H1 (cell line): ENCODE results near the gene SCART1. TPM values are rescaled to one million over a fixed set of nuclear protein-coding genes. Genes with fewer than 3 reads are reported as not detected.

ENCODE experiments used
- CTCF ChIA-PET: fragments of 300-600 bp; sonication (Branson Sonifier 250); formaldehyde crosslinking; loops from one replicate; lab custom pipeline; 2021; ENCODE audit not compliant: partially characterized antibody; lab: Charles Lee
- POLR2A ChIA-PET: fragments of 300-600 bp; sonication (Branson Sonifier 250); formaldehyde crosslinking; loops from one replicate; lab custom pipeline; 2021; ENCODE audit warnings: inconsistent platforms; ENCODE audit not compliant: partially characterized antibody; lab: Charles Lee
- DNase-seq, 2 experiments: peaks; one replicate each; pipeline versions ENCODE4 v3.0.0 to v3.0.0-alpha.2; 2010 to 2022; ENCODE audit warnings: low spot score in 2 of 2, low read depth in 1 of 2, mixed read lengths in 1 of 2
- FAIRE-seq: peaks from 2 replicates; lab custom pipeline; 2011; peaks lifted over from hg19 to GRCh38; lab: Jason Lieb, UNC
- H2AFZ ChIP-seq: 2 replicates; pipeline ENCODE4 v1.8.1; 2012; ENCODE audit warnings: low read length, inconsistent platforms
- H2AK5ac ChIP-seq: 2 replicates; pipeline ENCODE4 v1.6.1; 2013; ENCODE audit warnings: low read depth, low read length
- H2BK120ac ChIP-seq: replicated peaks from 2 replicates; pipeline ENCODE3; 2013; ENCODE audit warnings: low read depth, low read length, inconsistent platforms
- H2BK12ac ChIP-seq: 2 replicates; pipeline ENCODE4 v1.6.1; 2013; ENCODE audit warnings: low read depth, low read length
- H2BK15ac ChIP-seq: 2 replicates; pipeline ENCODE4 v1.6.1; 2013; ENCODE audit warnings: low read length
- H2BK20ac ChIP-seq: 2 replicates; pipeline ENCODE4 v1.6.1; 2013; ENCODE audit warnings: low read length
- H2BK5ac ChIP-seq: 2 replicates; pipeline ENCODE4 v1.6.1; 2013; ENCODE audit warnings: low read depth, low read length
- H3K14ac ChIP-seq: 2 replicates; pipeline ENCODE4 v1.6.1; 2013; ENCODE audit warnings: inconsistent platforms; ENCODE audit not compliant: insufficient read length
- H3K18ac ChIP-seq: 2 replicates; pipeline ENCODE4 v1.6.1; 2013; ENCODE audit warnings: low read length; ENCODE audit errors: extremely low read depth
- H3K23ac ChIP-seq: 2 replicates; pipeline ENCODE4 v1.6.1; 2013; ENCODE audit warnings: inconsistent platforms; ENCODE audit not compliant: insufficient read length
- H3K23me2 ChIP-seq: 2 replicates; pipeline ENCODE4 v1.6.1; 2013; ENCODE audit warnings: low read depth, low read length
- H3K27ac ChIP-seq: 2 replicates; pipeline ENCODE4 v1.6.1; 2011; ENCODE audit warnings: low read depth, low read length, inconsistent platforms
- H3K27me3 ChIP-seq, 4 experiments: replicated peaks in 1 of 4; 1 replicate in 1 of 4; 2 replicates in 3 of 4; pipeline versions ENCODE4 v1.6.1 to v1.8.1; 2011 to 2013; ENCODE audit warnings: low read length in 3 of 4, mild to moderate bottlenecking in 3 of 4, inconsistent platforms in 2 of 4, mixed read lengths in 2 of 4, moderate library complexity in 1 of 4; ENCODE audit not compliant: control insufficient read depth in 3 of 4, insufficient read depth in 3 of 4; ENCODE audit errors: extremely low read depth in 1 of 4
- H3K36me3 ChIP-seq, 4 experiments: 2 replicates each; pipeline versions ENCODE4 v1.6.1 to v1.8.1; 2011 to 2013; ENCODE audit warnings: mild to moderate bottlenecking in 4 of 4, low read length in 3 of 4, moderate library complexity in 2 of 4, control low read depth in 1 of 4, inconsistent platforms in 1 of 4; ENCODE audit not compliant: insufficient read depth in 4 of 4, control insufficient read depth in 2 of 4
- H3K4ac ChIP-seq: replicated peaks from 2 replicates; pipeline ENCODE3; 2013; ENCODE audit warnings: low read length, low read depth, mixed read lengths, inconsistent platforms; ENCODE audit not compliant: insufficient read length
- H3K4me1 ChIP-seq, 4 experiments: replicated peaks in 1 of 4; 1 replicate in 1 of 4; 2 replicates in 3 of 4; pipeline versions ENCODE4 v1.6.1 to v1.8.1; 2011 to 2013; ENCODE audit warnings: low read length in 3 of 4, inconsistent platforms in 2 of 4, mixed read lengths in 1 of 4; ENCODE audit not compliant: insufficient read depth in 4 of 4, control insufficient read depth in 3 of 4
- H3K4me2 ChIP-seq, 2 experiments: 2 replicates each; pipeline versions ENCODE4 v1.6.1 to v1.8.1; 2011 to 2013; ENCODE audit warnings: low read depth in 2 of 2, low read length in 2 of 2, control low read depth in 1 of 2, inconsistent platforms in 1 of 2, mild to moderate bottlenecking in 1 of 2; ENCODE audit not compliant: insufficient read depth in 1 of 2
- H3K4me3 ChIP-seq, 4 experiments: fragments of 200-600, 300-600 bp in 1 of 4; sonication (generic), shearing (Covaris generic), sonication (Bioruptor Twin) in 1 of 4; 2 replicates each; pipeline versions ENCODE4 v1.5.1 to v1.8.1; 2011 to 2016; ENCODE audit warnings: low read length in 4 of 4, low read depth in 3 of 4, control low read depth in 2 of 4, inconsistent platforms in 2 of 4, mild to moderate bottlenecking in 2 of 4, mixed read lengths in 1 of 4, moderate library complexity in 1 of 4; ENCODE audit not compliant: insufficient read depth in 2 of 4; ENCODE audit errors: extremely low read depth in 1 of 4
- H3K56ac ChIP-seq: replicated peaks from 2 replicates; pipeline ENCODE3; 2013; ENCODE audit warnings: low read depth, mild to moderate bottlenecking, mixed read lengths, low read length, inconsistent platforms; ENCODE audit not compliant: insufficient read length
- H3K79me1 ChIP-seq: 2 replicates; pipeline ENCODE4 v1.6.1; 2013; ENCODE audit warnings: low read depth, low read length, control low read depth
- H3K79me2 ChIP-seq, 2 experiments: 2 replicates each; pipeline versions ENCODE4 v1.6.1 to v1.8.1; 2012 to 2013; ENCODE audit warnings: low read length in 2 of 2, mild to moderate bottlenecking in 2 of 2, inconsistent platforms in 1 of 2; ENCODE audit not compliant: insufficient read depth in 2 of 2, control insufficient read depth in 1 of 2
- H3K9ac ChIP-seq, 4 experiments: replicated peaks in 1 of 4; 1 replicate in 1 of 4; 2 replicates in 3 of 4; pipeline versions ENCODE4 v1.6.1 to v1.8.1; 2011 to 2013; ENCODE audit warnings: low read depth in 3 of 4, low read length in 3 of 4, control low read depth in 2 of 4, mild to moderate bottlenecking in 2 of 4, moderate library complexity in 2 of 4, inconsistent platforms in 1 of 4; ENCODE audit errors: extremely low read depth in 1 of 4
- H3K9me3 ChIP-seq, 2 experiments: 2 replicates each; pipeline versions ENCODE4 v1.6.1 to v1.8.1; 2012 to 2013; ENCODE audit warnings: mild to moderate bottlenecking in 2 of 2, moderate library complexity in 2 of 2, control low read depth in 1 of 2, inconsistent platforms in 1 of 2, low read depth in 1 of 2, low read length in 1 of 2, mixed read lengths in 1 of 2; ENCODE audit not compliant: insufficient read depth in 2 of 2
- H4K20me1 ChIP-seq, 2 experiments: replicated peaks in 1 of 2; 2 replicates each; pipeline versions ENCODE3 to v1.8.1; 2011 to 2013; ENCODE audit warnings: inconsistent platforms in 2 of 2, low read length in 2 of 2, mild to moderate bottlenecking in 1 of 2; ENCODE audit not compliant: insufficient read depth in 2 of 2, control insufficient read depth in 1 of 2
- H4K5ac ChIP-seq: 2 replicates; pipeline ENCODE4 v1.6.1; 2013; ENCODE audit warnings: low read length, low read depth, mixed read lengths, inconsistent platforms; ENCODE audit not compliant: insufficient read length
- H4K8ac ChIP-seq: 2 replicates; pipeline ENCODE4 v1.8.0; 2013; ENCODE audit warnings: mild to moderate bottlenecking, moderate library complexity, low read length, inconsistent platforms; ENCODE audit not compliant: insufficient read depth; ENCODE audit errors: extremely low read depth
- H4K91ac ChIP-seq: replicated peaks from 2 replicates; pipeline ENCODE3; 2013; ENCODE audit warnings: low read length, mixed read lengths, inconsistent platforms; ENCODE audit not compliant: insufficient read length
- KDM4A ChIP-seq: IDR thresholded peaks from one replicate; pipeline ENCODE4 v1.7.1; 2012; ENCODE audit warnings: low read depth, mild to moderate bottlenecking, moderate library complexity, low read length, inconsistent platforms; ENCODE audit not compliant: severe bottlenecking
- SIN3A ChIP-seq, 2 experiments: IDR thresholded peaks in 1 of 2; conservative IDR thresholded peaks in 1 of 2; 2 replicates each; pipeline ENCODE4 v1.6.1; 2011 to 2012; ENCODE audit warnings: low read length in 2 of 2, improper control_type of control experiment in 1 of 2, low read depth in 1 of 2, mild to moderate bottlenecking in 1 of 2
- TAF1 ChIP-seq: IDR thresholded peaks from 2 replicates; pipeline ENCODE4 v1.6.1; 2011; ENCODE audit warnings: mild to moderate bottlenecking, low read depth, low read length
- TBP ChIP-seq: IDR thresholded peaks from 2 replicates; pipeline ENCODE4 v1.6.1; 2011; ENCODE audit warnings: low read depth, low read length, improper control_type of control experiment
- WGBS, 2 experiments: shearing (Covaris generic) in 1 of 2; methylation state at CpG; one replicate each; pipeline versions ENCODE4 v1.1.6 to v1.1.7; 2013 to 2015; ENCODE audit warnings: low lambda C conversion rate in 2 of 2, mixed read lengths in 2 of 2, inconsistent platforms in 1 of 2, low coverage in 1 of 2, missing lambda C conversion rate in 1 of 2; ENCODE audit not compliant: insufficient replicate concordance in 2 of 2, insufficient coverage in 1 of 2, insufficient read length in 1 of 2; ENCODE audit errors: extremely low coverage in 1 of 2, missing lambda C conversion rate in 1 of 2; 5-methylcytosine and 5-hydroxymethylcytosine counted together
- polyA plus RNA-seq, 7 experiments: library from polyadenylated mRNA; depleted of rRNA in 3 of 7; stranded (reverse) in 5 of 7; unstranded in 2 of 7; fragments of >200 nt in 5 of 7; fragments of 200-250 nt in 2 of 7; gene quantifications; 1 replicate in 5 of 7; 2 replicates in 1 of 7; 4 replicates in 1 of 7; pipeline versions ENCODE4 v1.2.1 to v1.2.3, GENCODE V29; 2011 to 2013; ENCODE audit warnings: missing spikeins in 2 of 7, mixed read lengths in 2 of 7
- total RNA-seq: library from RNA; stranded (reverse); fragmentation: NEBNext Ultra II Directional; extraction: Animal tissue kit (Norgen Biotek cat#: 25700); gene quantifications from 2 replicates; pipeline ENCODE4 v1.2.1, GENCODE V29; 2021

SCART1 gene
- total and polyA plus RNA-seq, 2 of the 8 experiments (the other 6 are each of a cell fraction or from before 2014, with no cell fraction given): 0.14 to 0.19 TPM

DNA sequence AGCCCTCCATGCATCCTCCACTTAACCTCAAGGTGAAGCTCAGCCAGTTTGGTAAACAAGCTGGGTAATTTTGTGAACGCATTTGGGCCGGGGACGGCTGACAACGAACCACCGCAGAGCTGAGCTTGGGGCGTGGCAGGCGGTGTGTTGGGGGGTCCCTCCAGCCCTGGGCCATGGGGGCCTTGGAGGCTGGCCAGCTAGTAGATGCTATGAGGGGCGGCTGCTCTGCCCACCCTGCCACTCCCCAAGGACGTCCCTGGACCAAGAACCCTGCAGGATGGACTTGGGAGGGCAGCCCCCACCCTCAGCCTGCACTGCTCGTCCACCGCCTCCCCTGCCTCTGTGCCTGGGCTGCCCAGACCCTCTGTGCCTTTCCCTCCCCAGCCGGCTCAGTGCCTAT is 12.0 kb upstream of the SCART1 start:
- Histone ChIP-seq H2BK20ac (no peak overlapping the region), H3K4me2 (no peak overlapping the region)
- no peak for FAIRE-seq
- TF ChIP-seq SIN3A (conservative IDR thresholded peaks at IDR 0.05 in 1 of 2, IDR thresholded peaks at IDR 0.05 in 1 of 2; ENCODE audit: low read depth in 1 of 2, low read length in 2 of 2): no peak
- no peak for TF ChIP-seq KDM4A
- no peak for TF ChIP-seq TAF1
- TF ChIP-seq TBP: no peak
- TF ChIP-seq, all 59 proteins: peak for 0
- Histone ChIP-seq H2AK5ac (no peak overlapping the region), H2BK5ac (no peak overlapping the region), H3K9ac (no peak overlapping the region), H2BK12ac (no peak overlapping the region), H4K8ac (no peak overlapping the region), H3K56ac (no peak overlapping the region), H3K4ac (no peak overlapping the region), H3K36me3 (no peaks in the 10 kb centered on the region), H4K5ac (no peak overlapping the region), H3K23ac (no peak overlapping the region), H4K20me1 (no peaks in the 10 kb centered on the region), H3K23me2 (no peaks in the 10 kb centered on the region), H3K79me2 (no peaks in the 10 kb centered on the region), H2AFZ (no peak overlapping the region), H3K14ac (no peak overlapping the region), H3K27ac (no peak overlapping the region), H3K9me3 (peaks cover 67 to 90% of the 10 kb centered on the region in 2 experiments), H3K79me1 (no peaks in the 10 kb centered on the region), H3K18ac (no peak overlapping the region), H3K4me3 (no peak overlapping the region), H2BK120ac (no peak overlapping the region), H3K27me3 (0 out of 7 replicates have a peak, but pooled peaks cover 0 to 2% (median 0%) of the 10 kb centered on the region in 4 experiments), H4K91ac (no peak overlapping the region), H3K4me1 (no peaks in the 10 kb centered on the region), H2BK15ac (no peak overlapping the region)
- DNase-seq: no peak
- POLR2A ChIA-PET: no interaction called here
- CTCF ChIA-PET: interaction anchor here (0.6 kb wide), 1 partner anchor 113 kb away, joined by 3 read pairs; no protein-coding TSS in a partner anchor
- 78% methylated on average over 12 of the region's 12 CpGs; no CpG with 5 or more reads in 1 of the 2 experiments for WGBS, 2 experiments
